ENCODE data around the gene TEX11.

Gene TEX11

DNA sequence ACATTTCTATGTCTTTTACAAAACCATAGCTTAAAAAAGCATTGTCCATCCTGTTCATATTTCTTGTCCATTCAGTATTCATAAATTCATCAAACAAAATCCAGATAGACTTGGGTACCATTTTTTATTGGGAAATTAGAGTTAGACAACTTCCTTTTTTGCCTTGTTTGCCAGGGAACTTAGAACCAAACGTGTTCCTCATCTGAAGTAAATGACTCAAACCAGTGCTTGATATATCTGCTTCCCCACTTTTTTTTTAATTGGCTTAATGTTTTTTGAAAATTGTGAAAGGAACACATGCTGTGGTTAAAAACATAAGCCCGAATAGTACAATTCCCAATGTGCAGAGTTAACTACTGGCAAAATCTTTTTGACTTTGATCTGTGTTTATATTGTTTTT, 419.7 kb downstream of the TEX11 start:
- DNase-seq: no peak

DNA sequence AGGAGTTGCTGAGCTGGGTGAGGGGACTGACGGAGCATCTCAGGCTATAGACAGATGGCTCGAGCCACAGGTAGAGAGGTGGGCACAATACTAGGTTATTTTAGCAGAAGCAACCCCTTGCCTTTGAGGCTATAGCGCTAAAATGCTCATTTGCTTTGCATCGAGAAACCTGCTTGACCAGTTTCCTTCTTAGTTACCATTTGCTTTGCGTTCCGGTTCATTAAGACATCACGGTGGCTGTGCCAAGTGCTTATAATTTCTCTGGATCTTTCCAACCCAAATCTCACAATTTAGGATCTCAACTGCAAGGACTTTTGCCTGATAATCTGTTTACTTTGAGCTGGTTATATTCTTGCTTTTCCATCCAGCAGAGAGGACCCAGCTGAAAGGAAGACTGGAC, 423.0 kb downstream of the TEX11 start:
- DNase-seq: no peak

DNA sequence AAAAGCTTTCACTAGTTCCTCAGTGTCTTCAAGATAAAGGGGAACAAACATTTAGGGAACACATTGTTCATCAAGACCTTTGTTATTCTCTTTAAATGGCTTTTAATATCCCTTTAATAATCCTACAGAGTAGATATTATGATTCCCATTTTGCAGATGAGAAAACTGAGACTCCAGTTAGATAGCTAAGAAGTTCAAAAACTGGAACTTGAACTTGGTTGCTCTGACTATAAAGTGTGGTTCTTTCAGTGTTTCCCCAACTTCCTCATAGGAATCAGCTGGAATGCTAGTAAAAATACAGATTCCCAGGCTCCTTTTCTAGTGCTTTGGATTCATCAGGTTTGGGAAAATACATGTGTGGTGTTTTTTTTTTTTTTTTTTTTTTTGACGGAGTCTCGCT, 426.2 kb downstream of the TEX11 start:
- no peak for DNase-seq

DNA sequence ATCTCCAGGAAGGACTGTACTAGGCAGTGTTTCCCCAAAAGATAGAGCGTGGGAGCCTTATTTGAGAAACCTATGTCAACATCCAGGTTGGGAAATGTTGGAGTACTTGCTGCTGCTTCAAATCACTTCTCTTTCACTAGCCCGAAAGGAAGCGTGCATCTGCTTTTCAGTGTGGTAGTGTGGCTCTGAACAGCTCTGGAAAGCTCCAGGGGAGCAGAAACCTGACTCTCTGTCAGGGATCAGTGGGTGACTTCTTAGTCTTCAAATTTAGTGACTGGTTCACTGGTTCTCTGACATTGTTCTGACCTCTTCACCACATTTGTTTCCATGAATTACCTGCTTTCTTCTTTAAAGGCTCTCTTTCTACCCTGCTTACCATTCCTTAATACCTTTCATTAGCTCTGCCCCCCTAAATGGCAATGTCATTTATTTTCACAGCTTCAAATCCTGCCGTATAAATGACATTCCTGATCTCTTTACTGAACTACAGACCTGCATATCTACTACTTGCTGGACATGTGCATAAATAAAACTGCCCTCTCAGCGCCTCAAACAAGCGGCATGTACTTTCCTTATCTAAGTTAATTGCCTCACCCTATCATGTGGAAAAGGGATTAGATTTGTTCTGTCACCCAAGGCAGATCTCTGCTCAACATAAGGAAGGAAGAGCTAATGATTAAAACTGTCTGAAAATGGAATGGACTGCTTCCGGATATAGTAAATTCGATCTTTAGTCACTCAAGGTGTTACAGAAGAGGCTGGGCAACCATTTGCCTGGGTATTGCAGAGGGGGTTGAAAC, 426.8 kb downstream of the TEX11 start:
- DNase-seq: no peak

DNA sequence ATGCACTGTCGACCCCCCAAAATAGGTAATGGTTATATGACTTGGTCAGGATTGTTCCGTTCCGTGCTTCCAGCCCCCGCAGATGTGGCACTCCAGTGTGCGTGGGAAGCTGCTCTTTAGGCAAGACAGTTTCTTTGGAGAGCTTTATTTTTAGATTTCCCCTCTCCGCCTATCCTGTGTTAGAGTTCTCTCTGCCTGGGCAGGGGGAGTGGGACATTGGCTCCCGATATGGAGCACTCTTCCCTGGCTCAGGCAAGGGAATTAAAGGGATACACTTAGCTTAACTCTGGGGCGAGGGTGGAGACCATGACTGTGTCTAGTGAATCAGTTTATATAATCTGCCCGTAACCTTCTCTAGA, 427.9 kb downstream of the TEX11 start:
- DNase-seq: no peak

DNA sequence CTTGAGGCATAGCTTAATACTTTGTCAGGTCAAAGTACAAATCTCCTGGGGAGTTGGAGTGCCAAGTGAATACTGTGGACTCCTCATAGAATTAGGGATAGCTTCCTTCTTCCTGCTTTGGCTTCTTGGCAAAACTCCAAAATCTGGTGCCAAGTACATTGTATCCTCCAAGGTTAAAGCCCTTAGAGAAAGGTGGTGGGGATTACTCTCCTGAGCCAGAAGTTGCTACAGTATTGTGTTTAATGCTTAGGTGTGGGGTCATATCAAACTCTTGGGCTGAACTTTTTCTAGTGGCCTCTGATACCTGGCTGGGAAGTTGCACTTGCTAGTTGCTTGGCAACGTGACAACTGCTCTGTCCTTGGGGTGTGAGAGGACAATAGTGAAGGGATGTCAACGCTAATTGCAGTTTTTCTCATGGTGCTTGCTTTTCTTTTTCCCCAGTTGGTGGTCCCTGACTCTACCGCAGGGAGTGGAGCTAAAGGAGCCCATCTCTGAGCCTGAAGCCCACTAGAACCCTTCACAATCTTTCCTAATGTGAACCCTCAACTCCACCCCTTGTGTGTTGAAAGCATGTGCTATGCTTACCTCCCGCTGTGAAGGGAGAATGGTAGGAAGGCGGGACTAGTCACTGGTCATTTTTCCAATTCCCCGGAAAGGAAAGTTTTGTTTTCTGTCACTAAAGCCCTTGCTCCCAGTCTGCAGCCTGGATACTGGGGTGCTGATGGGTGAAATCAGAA, 428.4 kb downstream of the TEX11 start:
- DNase-seq: no peak

DNA sequence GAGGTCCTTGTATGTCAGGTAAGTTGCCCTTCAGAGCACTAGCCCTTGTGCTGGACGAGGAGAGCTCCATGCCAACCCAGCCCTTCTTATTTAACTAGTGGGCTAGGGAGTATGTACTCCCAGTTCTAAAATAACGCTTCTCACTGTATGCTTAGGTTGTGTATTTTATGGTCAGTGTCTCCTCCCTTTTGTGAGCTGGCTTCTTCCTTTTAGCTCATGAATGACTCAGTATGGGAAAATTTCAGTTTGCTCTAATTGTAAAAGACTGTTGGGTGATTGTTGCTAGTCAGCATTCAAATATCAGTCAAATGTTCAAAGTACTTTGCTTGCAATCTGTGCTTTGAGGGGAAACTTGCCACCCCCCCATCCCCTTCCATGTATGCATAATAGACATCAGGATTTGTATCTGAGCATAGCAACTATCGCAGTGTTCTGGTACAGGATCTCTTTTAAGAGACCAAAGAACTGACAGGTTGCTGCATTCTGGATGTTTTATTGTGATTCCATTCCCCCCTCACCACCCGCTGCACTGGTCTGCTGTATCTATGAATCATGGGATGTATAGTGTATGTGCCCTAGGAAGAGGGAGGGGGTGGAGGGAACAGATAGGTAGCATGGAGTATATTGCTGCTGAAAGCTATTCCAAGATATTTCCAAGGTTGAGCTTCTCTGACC, 429.1 kb downstream of the TEX11 start:
- DNase-seq: no peak
